Duodenal mucosa (tissue), 2 donors: ENCODE results near the gene TMEM201.

Experiments
- H3K27ac ChIP-seq: one replicate; pipeline ENCODE4 v1.7.0; 2013; ENCODE audit warnings: low read depth, low read length
- H3K27me3 ChIP-seq, 2 donors: one replicate each; pipeline ENCODE4 v1.7.0; 2013; ENCODE audit warnings: low read length in 2 of 2, control low read depth in 1 of 2; ENCODE audit not compliant: insufficient read depth in 2 of 2, control insufficient read depth in 1 of 2
- H3K36me3 ChIP-seq, 2 donors: one replicate each; pipeline ENCODE4 v1.7.0; 2013; ENCODE audit warnings: low read length in 2 of 2, control low read depth in 1 of 2; ENCODE audit not compliant: insufficient read depth in 2 of 2, control insufficient read depth in 1 of 2
- H3K4me1 ChIP-seq, 2 donors: one replicate each; pipeline ENCODE4 v1.7.0; 2013; ENCODE audit warnings: low read length in 2 of 2, control low read depth in 1 of 2; ENCODE audit not compliant: insufficient read depth in 2 of 2, control insufficient read depth in 1 of 2
- H3K4me3 ChIP-seq, 2 donors: one replicate each; pipeline ENCODE4 v1.7.0; 2013; ENCODE audit warnings: low read length in 2 of 2, low read depth in 1 of 2
- H3K9ac ChIP-seq, 2 donors: one replicate each; pipeline ENCODE4 v1.7.0; 2013; ENCODE audit warnings: low read length in 2 of 2, low read depth in 1 of 2
- H3K9me3 ChIP-seq, 2 donors: one replicate each; pipeline ENCODE4 v1.7.0; 2013; ENCODE audit warnings: low read length in 2 of 2, control low read depth in 1 of 2; ENCODE audit not compliant: control insufficient read depth in 1 of 2

TMEM201 gene

DNA sequence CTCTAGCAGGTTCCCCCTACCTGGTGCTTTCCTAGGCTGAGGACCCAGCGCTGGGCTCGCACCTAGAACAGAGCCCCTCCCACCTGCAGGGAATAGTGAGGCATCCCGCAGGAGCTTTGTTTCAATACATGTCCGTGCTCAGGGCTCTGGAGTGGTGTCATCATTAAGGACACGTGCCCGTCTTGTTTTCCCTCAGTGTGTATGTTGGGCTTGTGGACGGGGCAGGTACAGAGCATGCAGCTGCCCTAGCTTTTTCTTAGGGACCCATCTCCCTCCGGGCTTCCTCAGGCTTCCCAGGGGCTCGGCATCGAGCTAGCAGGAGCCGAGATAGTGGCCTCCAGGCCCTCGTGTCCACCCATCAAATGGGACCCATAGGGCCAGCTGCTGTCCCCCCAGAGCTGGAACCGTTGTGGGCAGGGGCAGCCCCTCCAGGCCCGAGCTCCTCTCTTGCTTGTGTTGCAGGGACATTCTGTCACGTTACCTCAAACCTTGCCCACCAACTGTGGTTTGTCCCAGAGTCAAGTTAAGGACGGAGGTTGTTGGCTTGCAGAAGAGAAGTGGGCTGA lies 3.9 kb downstream of the TMEM201 start:
- no peak overlapping the region for H3K4me3 ChIP-seq
- H3K9ac ChIP-seq = no peak overlapping the region
- peaks cover 5 to 9% of the 10 kb centered on the region in 2 donors for H3K36me3 ChIP-seq
- H3K27ac ChIP-seq = no peak overlapping the region
- no peaks in the 10 kb centered on the region for H3K27me3 ChIP-seq
- H3K9me3 ChIP-seq = no peaks in the 10 kb centered on the region
- peaks cover 13 to 31% of the 10 kb centered on the region in 2 donors for H3K4me1 ChIP-seq

DNA sequence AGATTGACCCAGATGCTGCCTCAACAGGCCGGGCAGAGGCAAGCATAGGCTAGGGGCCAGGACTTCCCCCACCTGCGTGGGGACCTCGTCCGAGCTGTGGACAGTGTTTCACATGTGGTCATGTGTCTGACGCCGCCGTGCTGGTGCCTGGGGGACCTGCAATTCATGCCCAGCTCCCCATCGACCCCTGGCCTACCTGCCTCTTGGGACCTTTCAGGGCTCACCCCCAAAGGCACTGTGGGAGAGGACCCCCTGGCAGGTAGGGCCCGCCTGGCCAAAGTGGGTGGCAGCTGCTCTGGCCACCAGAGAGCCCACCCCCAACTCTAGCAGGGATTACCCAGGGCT lies 4.4 kb downstream of the TMEM201 start:
- Histone ChIP-seq H3K9me3 (no peaks in the 10 kb centered on the region), H3K9ac (peak overlapping the region in 1 of 2 donors; percentile 3), H3K27me3 (no peaks in the 10 kb centered on the region), H3K4me1 (peaks cover 13 to 31% of the 10 kb centered on the region in 2 donors), H3K36me3 (peaks cover 5 to 14% of the 10 kb centered on the region in 2 donors), H3K4me3 (peak overlapping the region; percentile 2 to 28), H3K27ac (peak overlapping the region; percentile 38)

DNA sequence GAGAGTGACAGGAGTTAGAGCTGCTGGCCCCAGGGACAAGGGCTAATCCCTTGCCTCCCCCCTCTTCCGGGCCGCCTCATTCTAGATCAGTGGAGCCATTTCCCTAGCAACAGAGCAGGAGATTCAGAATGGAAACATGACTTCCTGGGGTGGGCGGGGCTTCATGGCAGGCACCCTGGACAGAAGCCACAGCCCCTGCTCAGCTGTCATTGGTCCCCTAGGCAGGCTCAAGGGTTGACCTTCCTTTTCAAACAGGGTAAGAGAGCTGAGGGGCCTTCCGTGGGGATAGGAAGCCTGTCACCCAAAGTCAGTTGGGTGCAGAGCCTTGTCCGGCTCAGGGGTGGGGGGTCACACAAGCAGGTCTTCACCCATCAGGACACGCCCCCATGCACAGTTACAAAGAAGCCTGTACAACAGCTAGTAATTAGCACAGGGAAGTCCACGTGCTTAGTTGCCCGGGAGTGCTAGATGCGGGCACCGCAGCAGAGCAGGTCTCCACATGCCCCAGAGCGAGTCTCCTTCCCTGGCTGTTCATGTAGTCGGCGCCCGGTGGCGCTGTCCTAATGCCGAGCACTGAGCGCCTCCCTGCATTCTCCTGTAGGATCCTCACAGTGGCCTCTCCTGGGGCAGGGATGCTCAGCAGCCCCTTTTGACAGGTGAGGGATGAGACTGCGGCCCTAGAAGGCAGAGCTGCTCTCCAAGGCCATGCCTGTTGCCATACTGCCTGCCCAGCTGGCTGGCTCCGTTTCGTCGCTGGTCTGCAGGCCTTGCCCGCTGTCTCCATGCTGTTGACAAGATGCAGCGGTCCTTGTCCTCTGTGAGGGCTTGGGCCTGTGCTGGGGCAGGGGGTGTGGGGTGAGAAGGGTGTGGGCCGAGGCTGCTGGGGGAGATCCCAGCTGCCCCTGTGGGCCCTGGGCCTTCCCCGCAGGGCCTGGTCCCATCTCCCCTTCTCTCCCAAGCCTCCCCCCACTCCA lies 5.1 kb downstream of the TMEM201 start:
- Histone ChIP-seq H3K27me3 (no peaks in the 10 kb centered on the region), H3K4me3 (peak overlapping the region; percentile 2 to 28), H3K27ac (peak overlapping the region; percentile 38), H3K4me1 (peaks cover 13 to 31% of the 10 kb centered on the region in 2 donors), H3K9me3 (no peaks in the 10 kb centered on the region), H3K36me3 (peaks cover 5 to 17% of the 10 kb centered on the region in 2 donors), H3K9ac (peak overlapping the region in 1 of 2 donors; percentile 3)

- H3K36me3 ChIP-seq = peaks cover 5 to 17% of the 10 kb centered on the region in 2 donors
- no peaks in the 10 kb centered on the region for H3K9me3 ChIP-seq
- no peaks in the 10 kb centered on the region for H3K27me3 ChIP-seq
- peaks cover 11 to 27% of the 10 kb centered on the region in 2 donors for H3K4me1 ChIP-seq
- no peak overlapping the region for H3K4me3 ChIP-seq
- no peak overlapping the region for H3K27ac ChIP-seq
- H3K9ac ChIP-seq = no peak overlapping the region
Measured at GRCh38 chr1:9594471-9595155, 5.9 kb downstream of the TMEM201 start.

- H3K4me3 ChIP-seq = no peak overlapping the region
- peaks cover 5 to 20% of the 10 kb centered on the region in 2 donors for H3K36me3 ChIP-seq
- H3K9me3 ChIP-seq = no peaks in the 10 kb centered on the region
- no peaks in the 10 kb centered on the region for H3K27me3 ChIP-seq
- H3K4me1 ChIP-seq = peaks cover 7 to 20% of the 10 kb centered on the region in 2 donors
- no peak overlapping the region for H3K9ac ChIP-seq
- no peak overlapping the region for H3K27ac ChIP-seq
Measured at GRCh38 chr1:9595156-9595967, 6.7 kb downstream of the TMEM201 start.

- H3K9me3 ChIP-seq = no peaks in the 10 kb centered on the region
- peaks cover 6 to 21% of the 10 kb centered on the region in 2 donors for H3K36me3 ChIP-seq
- H3K9ac ChIP-seq = no peak overlapping the region
- no peak overlapping the region for H3K4me3 ChIP-seq
- H3K4me1 ChIP-seq = peaks cover 7 to 18% of the 10 kb centered on the region in 2 donors
- no peak overlapping the region for H3K27ac ChIP-seq
- no peaks in the 10 kb centered on the region for H3K27me3 ChIP-seq
Measured at GRCh38 chr1:9595968-9596340, 7.2 kb downstream of the TMEM201 start.

DNA sequence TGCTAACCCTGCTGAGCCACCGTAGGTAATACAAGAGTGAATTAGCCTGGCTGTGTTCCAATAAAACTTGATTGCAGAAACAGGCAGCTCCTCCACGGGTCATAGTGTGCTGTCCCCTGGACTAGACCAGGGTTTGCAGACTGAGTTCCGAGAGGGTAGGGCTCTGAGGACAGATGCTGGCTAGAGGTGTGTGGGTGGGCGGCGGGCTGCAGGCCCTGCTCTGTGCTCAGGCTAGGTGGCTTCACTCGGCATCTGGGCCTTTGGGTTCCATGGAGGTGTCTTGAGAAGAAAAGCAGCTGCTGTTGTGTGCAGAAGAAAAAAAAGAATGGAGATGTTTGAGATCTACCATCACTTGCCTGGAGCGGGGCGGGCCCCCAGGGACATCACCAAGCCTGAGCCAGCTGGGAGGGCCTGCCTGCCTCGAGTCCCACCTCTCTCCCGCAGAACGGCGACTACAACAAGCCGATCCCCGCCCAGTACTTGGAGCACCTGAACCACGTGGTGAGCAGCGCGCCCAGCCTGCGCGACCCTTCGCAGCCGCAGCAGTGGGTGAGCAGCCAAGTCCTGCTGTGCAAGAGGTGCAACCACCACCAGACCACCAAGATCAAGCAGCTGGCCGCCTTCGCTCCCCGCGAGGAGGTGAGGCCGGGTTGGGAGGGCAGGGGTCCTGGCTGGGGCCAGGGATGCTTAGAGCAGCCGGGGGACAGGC lies 7.9 kb downstream of the TMEM201 start:
- Histone ChIP-seq H3K4me3 (no peak overlapping the region), H3K4me1 (peaks cover 7 to 18% of the 10 kb centered on the region in 2 donors), H3K27ac (no peak overlapping the region), H3K27me3 (no peaks in the 10 kb centered on the region), H3K9me3 (no peaks in the 10 kb centered on the region), H3K9ac (no peak overlapping the region), H3K36me3 (peaks cover 11 to 27% of the 10 kb centered on the region in 2 donors)

GRCh38 chr1:9597361-9598315 lies 8.9 kb downstream of the TMEM201 start:
- Histone ChIP-seq H3K9ac (no peak overlapping the region), H3K9me3 (no peaks in the 10 kb centered on the region), H3K4me1 (peaks cover 7 to 17% of the 10 kb centered on the region in 2 donors), H3K4me3 (no peak overlapping the region), H3K27me3 (no peaks in the 10 kb centered on the region), H3K27ac (no peak overlapping the region), H3K36me3 (peaks cover 13 to 38% of the 10 kb centered on the region in 2 donors)
